GM12891 (cell line): ENCODE measurements around the gene MUC6.

Experiments used
- POLR2A ChIP-seq: IDR thresholded peaks from 2 replicates; pipeline ENCODE4 v1.6.1; 2011; ENCODE audit warnings: low read depth, low read length, control low read depth
- POLR2AphosphoS5 ChIP-seq: IDR thresholded peaks from 2 replicates; pipeline ENCODE4 v1.6.1; 2011; ENCODE audit warnings: low read depth, low read length, control low read depth
- SPI1 ChIP-seq: IDR thresholded peaks from 2 replicates; pipeline ENCODE4 v1.6.1; 2011; ENCODE audit warnings: low read depth, low read length, control low read depth
- TAF1 ChIP-seq: IDR thresholded peaks from 2 replicates; pipeline ENCODE4 v1.6.1; 2011; ENCODE audit warnings: low read depth, low read length, control low read depth

GRCh38 chr11:1034001-1034400 is 2.5 kb downstream of the MUC6 start:
- TF ChIP-seq TAF1, result no peak
- no peak for TF ChIP-seq POLR2A
- no peak for TF ChIP-seq SPI1
- no peak for TF ChIP-seq POLR2AphosphoS5
